IMR-90 (cell line): ENCODE measurements around the gene TGM4. TPM values are rescaled to one million over a fixed set of nuclear protein-coding genes. Genes with fewer than 3 reads are reported as not detected.

Experiments
- ATAC-seq: fragments of 200-7000 bp; cut with Tn5 transposase; 2 replicates; pipeline ENCODE4 v1.9.1; 2020; ENCODE audit warnings: low read depth, mild to moderate bottlenecking, moderate library complexity
- BruUV-seq: library from RNA; stranded (reverse); fragments of 400-500 nt; replicated peaks from 2 replicates; lab custom pipeline; 2021; lab: Mats Ljungman, UMichigan
- CTCF ChIA-PET: fragments of 300-600 bp; formaldehyde crosslinking; extraction: SDS; loops from one replicate; lab custom pipeline; 2021; ENCODE audit warnings: antibody characterized with exemption; lab: Yijun Ruan, JAX
- POLR2A ChIA-PET: fragments of 300-600 bp; sonication (Branson Sonifier 250); formaldehyde crosslinking; loops from one replicate; lab custom pipeline; 2022; ENCODE audit warnings: antibody characterized with exemption; ENCODE audit not compliant: unreplicated experiment; lab: Charles Lee
- DNase-seq: peaks from one replicate; pipeline ENCODE4 v3.0.0; 2013
- H2AFZ ChIP-seq: replicated peaks from 2 replicates; pipeline ENCODE3; 2013; ENCODE audit warnings: low read length, mild to moderate bottlenecking; ENCODE audit not compliant: poor library complexity
- H2AK5ac ChIP-seq: 2 replicates; pipeline ENCODE4 v1.6.1; 2013; ENCODE audit warnings: low read depth, low read length, inconsistent platforms
- H2AK9ac ChIP-seq: replicated peaks from 2 replicates; pipeline ENCODE3; 2013; ENCODE audit warnings: mild to moderate bottlenecking, low read depth, low read length, moderate library complexity; ENCODE audit not compliant: poor library complexity
- H2BK120ac ChIP-seq: 2 replicates; pipeline ENCODE4 v1.6.1; 2013; ENCODE audit warnings: low read depth, low read length, inconsistent platforms
- H2BK15ac ChIP-seq: 3 replicates; pipeline ENCODE4 v1.6.1; 2013; ENCODE audit warnings: low read depth, low read length, inconsistent platforms
- H2BK20ac ChIP-seq: 2 replicates; pipeline ENCODE4 v1.6.1; 2013; ENCODE audit warnings: low read depth, mild to moderate bottlenecking, inconsistent platforms, low read length, moderate library complexity
- H2BK5ac ChIP-seq: 2 replicates; pipeline ENCODE4 v1.6.1; 2013; ENCODE audit warnings: mild to moderate bottlenecking, low read depth, low read length, inconsistent platforms; ENCODE audit not compliant: poor library complexity, severe bottlenecking
- H3K14ac ChIP-seq: replicated peaks from 2 replicates; pipeline ENCODE4 v1.6.1; 2013; ENCODE audit warnings: low read depth, low read length, inconsistent platforms
- H3K18ac ChIP-seq: 2 replicates; pipeline ENCODE4 v1.6.1; 2013; ENCODE audit warnings: low read depth, low read length, control low read depth
- H3K23ac ChIP-seq: 2 replicates; pipeline ENCODE4 v1.6.1; 2013; ENCODE audit warnings: low read depth, low read length, inconsistent platforms
- H3K27ac ChIP-seq: 2 replicates; pipeline ENCODE4 v1.5.1; 2013; ENCODE audit warnings: mild to moderate bottlenecking, control low read depth, low read length; ENCODE audit not compliant: insufficient read depth
- H3K27me3 ChIP-seq: 2 replicates; pipeline ENCODE4 v1.6.1; 2013; ENCODE audit warnings: low read length; ENCODE audit not compliant: control insufficient read depth, insufficient read depth
- H3K36me3 ChIP-seq: 2 replicates; pipeline ENCODE4 v1.6.1; 2013; ENCODE audit warnings: low read length, mixed read lengths; ENCODE audit not compliant: control insufficient read depth, insufficient read depth
- H3K4ac ChIP-seq: 2 replicates; pipeline ENCODE4 v1.6.1; 2013; ENCODE audit warnings: low read depth, low read length, inconsistent platforms
- H3K4me1 ChIP-seq: 2 replicates; pipeline ENCODE4 v1.6.1; 2013; ENCODE audit warnings: low read length, mixed read lengths; ENCODE audit not compliant: control insufficient read depth, insufficient read depth
- H3K4me2 ChIP-seq: 2 replicates; pipeline ENCODE4 v1.6.1; 2013; ENCODE audit warnings: low read depth, mild to moderate bottlenecking, control low read depth, low read length, moderate library complexity
- H3K4me3 ChIP-seq: 2 replicates; pipeline ENCODE4 v1.5.1; 2013; ENCODE audit warnings: low read depth, mild to moderate bottlenecking, control low read depth, low read length, moderate library complexity; ENCODE audit not compliant: insufficient read depth
- H3K56ac ChIP-seq: 2 replicates; pipeline ENCODE4 v1.6.1; 2013; ENCODE audit warnings: low read length, inconsistent platforms; ENCODE audit not compliant: insufficient read depth; ENCODE audit errors: extremely low read depth
- H3K79me1 ChIP-seq, 2 experiments: 2 replicates each; pipeline ENCODE4 v1.6.1; 2013; ENCODE audit warnings: low read length in 2 of 2, inconsistent platforms in 1 of 2, low read depth in 1 of 2
- H3K9ac ChIP-seq: 2 replicates; pipeline ENCODE4 v1.6.1; 2013; ENCODE audit warnings: low read depth, low read length, control low read depth
- H3K9me1 ChIP-seq: 2 replicates; pipeline ENCODE4 v1.6.1; 2013; ENCODE audit warnings: low read length, inconsistent platforms; ENCODE audit not compliant: insufficient read depth
- H3K9me3 ChIP-seq: 2 replicates; pipeline ENCODE4 v1.6.1; 2013; ENCODE audit warnings: low read length; ENCODE audit not compliant: control insufficient read depth, insufficient read depth
- H4K20me1 ChIP-seq: 2 replicates; pipeline ENCODE4 v1.6.1; 2013; ENCODE audit warnings: low read length, inconsistent platforms; ENCODE audit not compliant: insufficient read depth
- H4K5ac ChIP-seq: 2 replicates; pipeline ENCODE4 v1.6.1; 2013; ENCODE audit warnings: mild to moderate bottlenecking, low read depth, low read length, control low read depth
- H4K8ac ChIP-seq, 2 experiments: 2 replicates each; pipeline ENCODE4 v1.6.1; 2013; ENCODE audit warnings: low read depth in 2 of 2, low read length in 2 of 2, control low read depth in 1 of 2, inconsistent platforms in 1 of 2
- H4K91ac ChIP-seq: 2 replicates; pipeline ENCODE4 v1.6.1; 2013; ENCODE audit warnings: low read depth, low read length, inconsistent platforms; ENCODE audit not compliant: insufficient read depth
- BHLHE40 ChIP-seq: fragments of 150-350 bp; IDR thresholded peaks from 2 replicates; pipeline ENCODE4 v1.6.1; 2016; ENCODE audit warnings: mild to moderate bottlenecking, low read depth, low read length
- CEBPB ChIP-seq: IDR thresholded peaks from 2 replicates; pipeline ENCODE4 v1.6.1; 2012; ENCODE audit warnings: low read depth, low read length, improper control_type of control experiment
- CHD1 ChIP-seq: IDR thresholded peaks from 2 replicates; pipeline ENCODE4 v1.6.1; 2012; ENCODE audit warnings: low read depth, low read length, improper control_type of control experiment
- CTCF ChIP-seq: conservative IDR thresholded peaks from 2 replicates; pipeline ENCODE4 v1.5.1; 2012; ENCODE audit warnings: mild to moderate bottlenecking, low read depth, low read length, improper control_type of control experiment
- MAFK ChIP-seq: IDR thresholded peaks from 2 replicates; pipeline ENCODE4 v1.6.1; 2012; ENCODE audit warnings: low read depth, low read length, improper control_type of control experiment
- MAZ ChIP-seq: IDR thresholded peaks from 2 replicates; pipeline ENCODE4 v1.6.1; 2012; ENCODE audit warnings: low read depth, mild to moderate bottlenecking, low read length, improper control_type of control experiment, moderate library complexity, borderline replicate concordance
- MXI1 ChIP-seq: IDR thresholded peaks from 2 replicates; pipeline ENCODE4 v1.6.1; 2012; ENCODE audit warnings: low read depth, mild to moderate bottlenecking, low read length, moderate library complexity, borderline replicate concordance
- RAD21 ChIP-seq: IDR thresholded peaks from 2 replicates; pipeline ENCODE4 v1.6.1; 2012; ENCODE audit warnings: low read length, improper control_type of control experiment
- RFX5 ChIP-seq: IDR thresholded peaks from 2 replicates; pipeline ENCODE4 v1.8.0; 2012; ENCODE audit warnings: low read depth, mild to moderate bottlenecking, low read length, moderate library complexity
- WGBS, 2 experiments: methylation state at CpG; one replicate each; pipeline versions ENCODE4 v1.1.5 to v1.1.7; 2013; ENCODE audit warnings: missing lambda C conversion rate in 2 of 2; ENCODE audit not compliant: insufficient read length in 1 of 2; ENCODE audit errors: extremely low coverage in 2 of 2; 5-methylcytosine and 5-hydroxymethylcytosine counted together
- dilution Hi-C: fragments of 300-500 bp; cut with HindIII; formaldehyde crosslinking; loops from one replicate; pipeline ENCODE4 v1.14.3; 2018; ENCODE audit warnings: low sequenced_read_pairs; ENCODE audit not compliant: unreplicated experiment
- in situ Hi-C: fragments of 300-500 bp; cut with MboI; formaldehyde crosslinking; loops from 3 replicates; pipeline ENCODE4 v1.14.3; 2019; ENCODE audit warnings: low sequenced_read_pairs, inconsistent platforms, mixed read lengths
- intact Hi-C: fragments of 100-400 bp; cut with micrococcal nuclease; formaldehyde crosslinking; loops from 2 replicates; pipeline ENCODE4 v1.10.0; 2022
- polyA plus RNA-seq, 3 experiments: library from polyadenylated mRNA; depleted of rRNA; stranded (reverse); fragments of >200 nt; gene quantifications; 2 replicates each; pipeline ENCODE4 v1.2.3, GENCODE V29; 2012; ENCODE audit warnings: low replicate concordance in 1 of 3
- total RNA-seq: library from RNA; depleted of rRNA; stranded (reverse); fragments of >200 nt; gene quantifications from 2 replicates; pipeline ENCODE4 v1.2.3, GENCODE V29; 2012
- TF ChIP-seq, protein P1 (sequence below): fragments of 150-350 bp; IDR thresholded peaks from 2 replicates; pipeline ENCODE4 v1.6.1; 2017; ENCODE audit warnings: mild to moderate bottlenecking, antibody characterized with exemption, low read length, low read depth

The TGM4 gene
- total and polyA plus RNA-seq, 2 of the 4 experiments (the other 2 are of a cell fraction), result under 0.01 to 0.10 TPM

- H3K9me3 ChIP-seq, result no peaks in the 10 kb centered on the region
- no peak overlapping the region for H3K4me3 ChIP-seq
- ATAC-seq, result peak; percentile 40
- peak overlapping the region; percentile 77; the same call in 1 of the 3 replicates for H2BK15ac ChIP-seq
- H3K79me1 ChIP-seq, result peaks cover 0 to 4% of the 10 kb centered on the region in 2 experiments; a peak in 1 of 4 replicates
- H3K4me2 ChIP-seq, result no peak overlapping the region
- intact Hi-C loops, result no loop called here
- peak overlapping the region; percentile 54; the same call in 1 of the 2 replicates for H2BK120ac ChIP-seq
- no peaks in the 10 kb centered on the region for H4K20me1 ChIP-seq
- ChIA-PET POLR2A (no interaction called here), CTCF (no interaction called here)
- H4K5ac ChIP-seq, result no peak overlapping the region
- dilution Hi-C loops, result no loop called here
- no peak overlapping the region for H3K9ac ChIP-seq
- peak overlapping the region in 1 of 2 experiments; percentile 9; a peak in 1 of 4 replicates for H4K8ac ChIP-seq
- peaks cover 6% of the 10 kb centered on the region; the same call in 1 of the 2 replicates for H3K27me3 ChIP-seq
- H3K14ac ChIP-seq, result peak overlapping the region; percentile 69; the same call in 1 of the 2 replicates
- H2BK5ac ChIP-seq, result peak overlapping the region; percentile 42
- peak overlapping the region; percentile 4; the same call in 1 of the 2 replicates for H3K4ac ChIP-seq
- peak overlapping the region; percentile 82 for H2AFZ ChIP-seq
- H2BK20ac ChIP-seq, result no peak overlapping the region
- peak overlapping the region; percentile 71; the same call in 1 of the 2 replicates for H3K23ac ChIP-seq
- no peak for TF ChIP-seq CTCF
- no peak for TF ChIP-seq CEBPB
- no peak for TF ChIP-seq MAZ
- TF ChIP-seq, protein P1, sequence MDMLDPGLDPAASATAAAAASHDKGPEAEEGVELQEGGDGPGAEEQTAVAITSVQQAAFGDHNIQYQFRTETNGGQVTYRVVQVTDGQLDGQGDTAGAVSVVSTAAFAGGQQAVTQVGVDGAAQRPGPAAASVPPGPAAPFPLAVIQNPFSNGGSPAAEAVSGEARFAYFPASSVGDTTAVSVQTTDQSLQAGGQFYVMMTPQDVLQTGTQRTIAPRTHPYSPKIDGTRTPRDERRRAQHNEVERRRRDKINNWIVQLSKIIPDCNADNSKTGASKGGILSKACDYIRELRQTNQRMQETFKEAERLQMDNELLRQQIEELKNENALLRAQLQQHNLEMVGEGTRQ, result no peak
- TF ChIP-seq CHD1, result no peak
- no peak for TF ChIP-seq MAFK
- no peak for TF ChIP-seq BHLHE40
- TF ChIP-seq RAD21, result no peak
- no peak for TF ChIP-seq RFX5
- no peak for TF ChIP-seq MXI1
- no peak overlapping the region for H3K56ac ChIP-seq
- WGBS, 2 experiments, result no CpG with 5 or more reads among the region's 5 CpGs
- peak overlapping the region; percentile 24; the same call in 1 of the 2 replicates for H4K91ac ChIP-seq
- H3K9me1 ChIP-seq, result peaks cover 10% of the 10 kb centered on the region; the same call in 1 of the 2 replicates
- H3K18ac ChIP-seq, result no peak overlapping the region
- BruUV-seq, result no TSS peak
- no peaks in the 10 kb centered on the region for H3K36me3 ChIP-seq
- no peak overlapping the region for H3K27ac ChIP-seq
- in situ Hi-C loops, result loop anchor here (25.0 kb wide), 1 partner anchor 557 kb away; the partner anchor contains the start of gene TCAIM
- H2AK5ac ChIP-seq, result peak overlapping the region; percentile 85
- H2AK9ac ChIP-seq, result peak overlapping the region; percentile 88
- peak; percentile 24 for DNase-seq
- peaks cover 10% of the 10 kb centered on the region for H3K4me1 ChIP-seq
These were observed 20.1 kb downstream of the TGM4 start for GRCh38 chr3:44894485-44894884.
